ENCODE results near the gene TMEM53. TPM values are rescaled to one million over a fixed set of nuclear protein-coding genes. Genes with fewer than 3 reads are reported as not detected.

The TMEM53 gene
- total RNA-seq, 2 experiments from 2014 or later, result 4.2 to 4.7 TPM

DNA sequence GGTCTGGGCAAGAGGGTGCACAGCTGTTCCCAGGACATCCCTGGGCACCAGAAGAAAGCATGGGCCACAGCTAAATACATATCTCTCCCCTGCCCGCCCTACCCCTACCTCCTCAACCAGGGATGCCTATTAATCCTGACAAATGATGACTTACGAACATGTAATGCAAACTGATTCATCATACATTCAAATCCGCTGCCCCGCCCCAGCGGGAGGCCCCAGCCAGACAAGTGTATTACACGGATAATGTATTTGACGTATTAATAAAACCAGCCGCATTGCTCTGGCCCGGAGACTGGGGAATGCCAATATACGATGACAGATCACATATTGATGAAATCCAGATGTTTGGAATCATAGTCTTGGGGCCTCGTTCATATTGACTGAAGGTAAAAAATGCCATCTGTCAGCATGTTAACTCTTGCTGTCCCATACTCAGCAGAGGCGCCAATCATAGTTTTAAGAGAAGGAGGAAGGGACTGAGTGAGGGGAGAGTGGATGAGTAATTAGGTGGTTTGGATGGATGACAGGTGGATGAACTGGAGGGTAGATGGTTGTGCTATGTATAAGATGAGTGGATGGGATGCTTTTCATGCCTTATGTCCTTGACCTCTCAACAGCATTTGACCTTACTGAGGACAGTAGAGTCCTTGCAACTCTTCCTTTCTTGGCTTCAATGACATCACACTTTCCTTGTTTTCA, 68.2 kb downstream of the TMEM53 start:
- ATAC-seq (ENCODE audit: low read depth), result no peak
- POLR2A ChIA-PET, result no interaction called here

DNA sequence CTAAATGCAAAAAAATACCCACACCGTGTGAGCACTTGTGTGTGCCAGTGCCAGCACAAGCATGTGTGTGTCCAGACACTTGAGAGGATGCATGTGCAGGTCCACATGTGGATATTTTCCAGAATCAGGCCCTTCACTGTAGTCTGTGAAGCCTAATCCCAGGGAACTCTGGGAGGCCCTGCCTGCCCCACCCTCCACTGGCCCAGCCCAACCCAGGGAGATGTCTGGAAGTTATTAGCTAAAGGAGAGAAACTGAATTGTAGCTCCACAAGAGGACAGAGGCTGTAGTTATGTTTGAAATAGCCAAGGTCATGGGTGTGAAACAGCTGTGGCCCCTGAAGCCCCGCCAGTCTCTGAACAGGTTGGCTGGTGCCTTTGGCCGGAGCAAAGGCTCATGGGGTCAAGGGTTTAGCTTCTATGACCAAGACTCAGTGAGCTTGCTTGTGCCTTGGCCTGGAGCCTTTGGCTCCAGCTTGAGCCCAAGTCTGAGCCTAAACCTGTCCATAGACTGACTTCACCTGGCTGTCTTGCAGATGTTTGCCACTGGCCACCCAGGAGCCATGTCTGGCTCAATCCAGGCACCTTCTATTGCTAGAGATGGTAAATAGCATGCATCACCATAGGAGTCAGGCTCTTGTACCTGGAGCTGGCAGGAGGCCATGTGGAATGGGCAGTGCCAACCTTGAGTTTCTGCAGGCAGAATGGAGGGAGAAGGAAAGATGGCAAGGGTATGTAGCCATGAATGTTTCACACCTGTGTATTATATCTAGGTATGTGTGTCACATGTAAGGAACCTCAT, 69.9 kb downstream of the TMEM53 start:
- no peak for ATAC-seq (ENCODE audit: low read depth)

More for the DNA sequence above, 68.2 kb downstream of the TMEM53 start:
- Mint-ChIP-seq H3K36me3 (no peaks in the 10 kb centered on the region), H3K27me3 (peaks cover 2% of the 10 kb centered on the region), H3K4me1 (no peaks in the 10 kb centered on the region), H3K9me3 (no peaks in the 10 kb centered on the region), H3K27ac (no peak overlapping the region), H3K4me3 (no peak overlapping the region)
- DNase-seq, result no peak

DNA sequence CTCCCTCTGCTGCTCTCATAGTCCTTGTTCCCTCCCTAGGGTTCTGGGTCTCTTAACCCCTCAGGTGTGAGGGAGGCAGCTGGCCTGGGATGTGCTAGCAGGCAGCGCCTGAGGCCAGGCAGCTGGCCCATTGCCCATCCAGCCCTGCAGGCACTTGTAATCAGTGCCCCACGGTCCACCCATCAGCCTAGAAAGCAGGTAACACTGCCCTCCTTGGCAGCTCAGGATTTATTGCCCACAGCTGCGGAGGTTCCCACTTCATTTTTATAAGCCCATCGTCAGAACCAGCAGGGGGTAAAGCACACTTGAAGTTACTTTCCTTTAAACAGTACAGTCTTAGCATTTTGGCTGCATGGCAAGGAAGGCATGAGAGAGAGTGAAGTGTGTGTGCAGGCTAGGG, 70.6 kb downstream of the TMEM53 start:
- no peak for ATAC-seq (ENCODE audit: low read depth)
- no peak overlapping the region for H3K4me3 Mint-ChIP-seq
- no peak overlapping the region for H3K27ac Mint-ChIP-seq
- H3K36me3 Mint-ChIP-seq, result no peaks in the 10 kb centered on the region
- no peaks in the 10 kb centered on the region for H3K4me1 Mint-ChIP-seq
- no peak for DNase-seq
- H3K9me3 Mint-ChIP-seq, result no peaks in the 10 kb centered on the region
- POLR2A ChIA-PET, result interaction anchor here (1.0 kb wide), 1 partner anchor 28 kb away, joined by 3 read pairs; no protein-coding TSS in a partner anchor
- H3K27me3 Mint-ChIP-seq, result peaks cover 2% of the 10 kb centered on the region

More for the DNA sequence above, 69.9 kb downstream of the TMEM53 start:
- Mint-ChIP-seq H3K27ac (no peak overlapping the region), H3K9me3 (no peaks in the 10 kb centered on the region), H3K36me3 (no peaks in the 10 kb centered on the region), H3K27me3 (peaks cover 2% of the 10 kb centered on the region), H3K4me1 (no peaks in the 10 kb centered on the region), H3K4me3 (no peak overlapping the region)
- DNase-seq, result no peak
- POLR2A ChIA-PET, result interaction anchor here (1.0 kb wide), 1 partner anchor 28 kb away, joined by 3 read pairs; no protein-coding TSS in a partner anchor

Other genes with a start within 250 kb of the TMEM53 start
- gene ARMH1, start 233 bp upstream of the TMEM53 start, total RNA-seq, result 100 to 1,000 TPM in 1 of 2 experiments, 10 to 100 TPM in 1; 95.7 to 105 TPM
- gene RNU5D-1, start 56.7 kb upstream of the TMEM53 start, total RNA-seq, result not detected
- 10 to 100 TPM; 76.5 to 87.7 TPM for gene KIF2C, start 65.4 kb upstream of the TMEM53 start, total RNA-seq
- gene RPS8, start 101.1 kb upstream of the TMEM53 start, total RNA-seq, result 1,000 to 10,000 TPM; 1,522 to 1,548 TPM
- gene BEST4, start 113.7 kb upstream of the TMEM53 start, total RNA-seq, result 1 to 10 TPM; 1.3 to 1.6 TPM
- gene PLK3, start 125.9 kb upstream of the TMEM53 start, total RNA-seq, result 10 to 100 TPM; 68.8 to 70.7 TPM
- under 1 TPM; 0.43 to 0.97 TPM for gene DYNLT4, start 132.9 kb upstream of the TMEM53 start, total RNA-seq
- 1 to 10 TPM; 5.2 to 5.6 TPM for gene BTBD19, start 134.0 kb upstream of the TMEM53 start, total RNA-seq
- 1 to 10 TPM; 1.0 to 1.6 TPM for gene PTCH2, start 168.8 kb upstream of the TMEM53 start, total RNA-seq

Data from activated naive CD8-positive, alpha-beta T cell treated with anti-CD3 and anti-CD28 coated beads, Interleukin-2, amount 10 ng/mL, durations not matched to agents 7 days and 5 days (primary cell).